Loucy (cell line): ENCODE data around the gene SRRM5.
A peak's percentile ranks its signal among the peaks of the same experiment; 100 is the strongest.

Source experiments
- H2AFZ ChIP-seq: fragments of 200-600 bp; sonication (generic); 2 replicates; pipeline ENCODE4 v1.6.0; 2016; ENCODE audit warnings: antibody characterized with exemption, mild to moderate bottlenecking, low read length, moderate library complexity
- H3F3A ChIP-seq: fragments of 200-600 bp; 2 replicates; pipeline ENCODE4 v1.6.0; 2016; ENCODE audit warnings: antibody characterized with exemption, low read depth, mild to moderate bottlenecking
- H3K27me3 ChIP-seq: fragments of 200-600 bp; sonication (generic); 2 replicates; pipeline ENCODE4 v1.6.1; 2014; ENCODE audit warnings: low read length, mild to moderate bottlenecking; ENCODE audit not compliant: insufficient read depth, poor library complexity, severe bottlenecking
- H3K36me3 ChIP-seq: fragments of 200-600 bp; sonication (generic); 2 replicates; pipeline ENCODE4 v1.6.1; 2016; ENCODE audit warnings: low read length; ENCODE audit not compliant: insufficient read depth
- H3K4me1 ChIP-seq: fragments of 200-600 bp; sonication (generic); 2 replicates; pipeline ENCODE4 v1.5.1; 2014; ENCODE audit warnings: low read length, mild to moderate bottlenecking; ENCODE audit not compliant: insufficient read depth, poor library complexity, severe bottlenecking
- H3K4me2 ChIP-seq: fragments of 200-600 bp; sonication (generic); 2 replicates; pipeline ENCODE4 v1.6.0; 2014; ENCODE audit warnings: antibody characterized with exemption, low read length, low read depth, mild to moderate bottlenecking; ENCODE audit not compliant: poor library complexity, severe bottlenecking
- H3K4me3 ChIP-seq: fragments of 200-600 bp; sonication (generic); 2 replicates; pipeline ENCODE4 v1.5.1; 2014; ENCODE audit warnings: low read length, mild to moderate bottlenecking, mixed read lengths; ENCODE audit not compliant: poor library complexity, severe bottlenecking
- H3K79me2 ChIP-seq: fragments of 200-600 bp; sonication (generic); 2 replicates; pipeline ENCODE4 v1.6.1; 2014; ENCODE audit warnings: low read length; ENCODE audit not compliant: insufficient read depth
- H3K9ac ChIP-seq: fragments of 200-600 bp; sonication (generic); 2 replicates; pipeline ENCODE4 v1.6.0; 2014; ENCODE audit warnings: mild to moderate bottlenecking, low read depth, low read length, moderate library complexity; ENCODE audit not compliant: poor library complexity, severe bottlenecking
- H3K9me2 ChIP-seq: fragments of 200-600 bp; sonication (generic); replicated peaks from 2 replicates; pipeline ENCODE4 v1.6.1; 2016; ENCODE audit warnings: low read depth, low read length, mixed read lengths
- H3K9me3 ChIP-seq: fragments of 200-600 bp; sonication (generic); 2 replicates; pipeline ENCODE4 v1.6.1; 2014; ENCODE audit warnings: mild to moderate bottlenecking, antibody characterized with exemption, low read length, low read depth; ENCODE audit not compliant: insufficient read depth
- H4K20me1 ChIP-seq: fragments of 200-600 bp; sonication (generic); 2 replicates; pipeline ENCODE4 v1.6.0; 2014; ENCODE audit warnings: antibody characterized with exemption, low read length, mild to moderate bottlenecking; ENCODE audit not compliant: insufficient read depth, poor library complexity, severe bottlenecking
- CTCF ChIP-seq: fragments of 200-600 bp; sonication (generic); conservative IDR thresholded peaks from 2 replicates; pipeline ENCODE4 v1.5.1; 2014; ENCODE audit warnings: mild to moderate bottlenecking, antibody characterized with exemption, low read length
- EZH2phosphoT487 ChIP-seq: fragments of 200-600 bp; IDR thresholded peaks from 2 replicates; pipeline ENCODE4 v1.6.1; 2018; ENCODE audit warnings: antibody characterized with exemption, mild to moderate bottlenecking, moderate library complexity, borderline replicate concordance

The SRRM5 gene

GRCh38 chr19:43596842-43597461, 14.9 kb upstream of the SRRM5 start:
- H3F3A ChIP-seq = no peaks in the 10 kb centered on the region
- H3K79me2 ChIP-seq = peaks cover 63% of the 10 kb centered on the region
- TF ChIP-seq CTCF (no peak), EZH2phosphoT487 (no peak)
- H3K4me1 ChIP-seq = peaks cover 27% of the 10 kb centered on the region
- H3K9me2 ChIP-seq = no peaks in the 10 kb centered on the region
- peak overlapping the region; percentile 86 for H3K9ac ChIP-seq
- peaks cover 29% of the 10 kb centered on the region; the same call in 1 of the 2 replicates for H3K36me3 ChIP-seq
- peaks cover 11% of the 10 kb centered on the region for H4K20me1 ChIP-seq
- H3K4me3 ChIP-seq = peak overlapping the region; percentile 96
- H3K9me3 ChIP-seq = no peaks in the 10 kb centered on the region
- H3K27me3 ChIP-seq = no peaks in the 10 kb centered on the region
- H3K4me2 ChIP-seq = peak overlapping the region; percentile 93
- peak overlapping the region; percentile 66; the same call in 1 of the 2 replicates for H2AFZ ChIP-seq

- H3K9ac ChIP-seq = peak overlapping the region; percentile 86
- peaks cover 60% of the 10 kb centered on the region for H3K79me2 ChIP-seq
- peaks cover 11% of the 10 kb centered on the region for H4K20me1 ChIP-seq
- H3K4me1 ChIP-seq = peaks cover 27% of the 10 kb centered on the region
- H2AFZ ChIP-seq = no peak overlapping the region
- H3K9me3 ChIP-seq = no peaks in the 10 kb centered on the region
- TF ChIP-seq EZH2phosphoT487 (no peak), CTCF (no peak)
- H3F3A ChIP-seq = no peaks in the 10 kb centered on the region
- H3K9me2 ChIP-seq = no peaks in the 10 kb centered on the region
- H3K4me3 ChIP-seq = peak overlapping the region; percentile 96
- H3K4me2 ChIP-seq = peak overlapping the region; percentile 93
- H3K27me3 ChIP-seq = no peaks in the 10 kb centered on the region
- H3K36me3 ChIP-seq = peaks cover 30% of the 10 kb centered on the region; the same call in 1 of the 2 replicates
These were observed 14.0 kb upstream of the SRRM5 start for GRCh38 chr19:43597876-43598275.

- peaks cover 52% of the 10 kb centered on the region for H3K79me2 ChIP-seq
- H3K9ac ChIP-seq = no peak overlapping the region
These were observed 13.2 kb upstream of the SRRM5 start for GRCh38 chr19:43598445-43599240.

More at GRCh38 chr19:43598445-43599240, 13.2 kb upstream of the SRRM5 start:
- no peaks in the 10 kb centered on the region for H3K27me3 ChIP-seq
- peak overlapping the region; percentile 93 for H3K4me2 ChIP-seq
- TF ChIP-seq CTCF (no peak), EZH2phosphoT487 (no peak)
- no peaks in the 10 kb centered on the region for H3F3A ChIP-seq
- H2AFZ ChIP-seq = no peak overlapping the region
- peaks cover 29% of the 10 kb centered on the region; the same call in 1 of the 2 replicates for H3K36me3 ChIP-seq
- H3K9me2 ChIP-seq = no peaks in the 10 kb centered on the region
- H3K9me3 ChIP-seq = no peaks in the 10 kb centered on the region
- peaks cover 9% of the 10 kb centered on the region for H4K20me1 ChIP-seq
- peak overlapping the region; percentile 96 for H3K4me3 ChIP-seq
- peaks cover 27% of the 10 kb centered on the region for H3K4me1 ChIP-seq
